ENCODE measurements around the gene ISY1.

ISY1 gene

DNA sequence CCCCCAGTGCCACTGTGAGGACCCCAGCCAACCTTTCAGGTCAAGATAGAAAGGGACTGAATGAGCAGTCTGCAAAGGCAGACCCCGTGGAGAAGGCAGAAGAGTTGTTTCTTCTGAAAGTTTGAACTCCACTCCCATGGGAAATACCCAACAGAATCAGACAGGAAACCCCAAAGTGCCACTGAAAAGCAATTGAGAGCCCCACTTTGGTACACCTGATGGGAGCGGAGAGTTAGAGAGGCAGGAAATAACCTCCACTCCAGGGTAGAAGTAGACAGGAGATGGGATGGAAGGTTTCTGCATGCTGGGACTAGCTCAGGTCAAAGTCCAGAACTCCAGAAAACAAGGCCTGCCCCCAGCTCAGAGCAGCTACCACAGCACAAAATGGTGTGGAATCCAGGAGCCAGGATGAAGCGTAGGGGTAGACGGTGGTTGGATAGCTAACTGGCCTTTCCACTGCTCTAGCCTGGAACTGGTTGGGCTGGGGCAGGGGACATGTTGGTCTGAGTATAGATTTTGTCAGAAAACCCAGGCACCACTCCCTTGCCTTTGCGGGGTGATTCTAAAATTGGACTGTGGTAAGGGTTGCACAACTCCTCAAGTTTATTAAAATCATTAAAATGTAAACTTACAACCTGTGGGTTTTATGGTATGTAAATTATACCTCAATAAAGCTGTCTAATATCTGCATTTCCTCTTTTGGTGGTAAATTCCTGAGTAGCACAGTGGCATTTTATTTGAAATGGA lies 37.4 kb downstream of the ISY1 start:
- peak; percentile 14 for DNase-seq (ENCODE audit: low read depth, low spot score)
- ChIA-PET POLR2A (interaction anchor here (1.3 kb wide), 1 partner anchor 126 kb away, joined by 3 read pairs; the partner anchor contains the start of gene COPG1), CTCF (interaction anchor here (1.1 to 8.1 kb wide), 4 partner anchors 13 to 153 kb away, joined by 3 to 55 read pairs (median 52); no protein-coding TSS in a partner anchor)
- H3K4me3 ChIP-seq (ENCODE audit: low read depth, low read length): no peak overlapping the region
- TF ChIP-seq, protein P1, sequence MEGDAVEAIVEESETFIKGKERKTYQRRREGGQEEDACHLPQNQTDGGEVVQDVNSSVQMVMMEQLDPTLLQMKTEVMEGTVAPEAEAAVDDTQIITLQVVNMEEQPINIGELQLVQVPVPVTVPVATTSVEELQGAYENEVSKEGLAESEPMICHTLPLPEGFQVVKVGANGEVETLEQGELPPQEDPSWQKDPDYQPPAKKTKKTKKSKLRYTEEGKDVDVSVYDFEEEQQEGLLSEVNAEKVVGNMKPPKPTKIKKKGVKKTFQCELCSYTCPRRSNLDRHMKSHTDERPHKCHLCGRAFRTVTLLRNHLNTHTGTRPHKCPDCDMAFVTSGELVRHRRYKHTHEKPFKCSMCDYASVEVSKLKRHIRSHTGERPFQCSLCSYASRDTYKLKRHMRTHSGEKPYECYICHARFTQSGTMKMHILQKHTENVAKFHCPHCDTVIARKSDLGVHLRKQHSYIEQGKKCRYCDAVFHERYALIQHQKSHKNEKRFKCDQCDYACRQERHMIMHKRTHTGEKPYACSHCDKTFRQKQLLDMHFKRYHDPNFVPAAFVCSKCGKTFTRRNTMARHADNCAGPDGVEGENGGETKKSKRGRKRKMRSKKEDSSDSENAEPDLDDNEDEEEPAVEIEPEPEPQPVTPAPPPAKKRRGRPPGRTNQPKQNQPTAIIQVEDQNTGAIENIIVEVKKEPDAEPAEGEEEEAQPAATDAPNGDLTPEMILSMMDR (IDR thresholded peaks at IDR 0.05; ENCODE audit: insufficient read depth, low read length, missing control alignments): no peak

DNA sequence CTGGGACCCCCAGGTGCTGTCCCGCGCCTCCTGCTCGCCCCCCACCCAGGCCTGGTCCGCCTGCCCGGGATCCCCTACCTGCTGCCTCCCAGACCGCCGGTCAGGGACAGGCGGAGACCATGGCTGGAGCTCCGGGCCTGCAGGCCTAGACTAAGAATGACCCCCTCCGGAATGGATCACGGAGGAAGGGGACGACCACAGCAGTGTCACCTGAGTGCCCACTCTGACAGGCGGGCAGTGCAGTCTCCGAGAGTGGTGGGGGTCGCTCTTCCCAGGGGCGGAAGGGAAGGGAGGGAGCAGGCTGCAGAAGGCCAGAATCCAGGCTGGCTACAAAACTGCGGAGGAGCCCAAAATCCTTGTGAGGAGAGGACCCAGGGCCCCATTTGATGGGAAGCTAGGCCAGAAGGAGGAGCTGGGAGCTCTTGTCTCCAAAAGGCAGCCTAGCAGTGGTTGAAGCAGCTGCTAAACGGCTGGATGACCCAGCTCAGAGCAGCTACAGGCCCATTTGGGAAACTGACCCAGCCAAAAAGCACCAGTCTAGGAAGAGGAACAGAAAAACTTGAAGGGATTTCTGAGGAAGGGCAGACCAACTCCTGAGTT lies 38.4 kb downstream of the ISY1 start:
- no peak for DNase-seq (ENCODE audit: low read depth, low spot score)
- ChIA-PET CTCF (interaction anchor here (1.1 to 8.1 kb wide), 7 partner anchors 14 to 152 kb away, joined by 3 to 55 read pairs (median 4); no protein-coding TSS in a partner anchor), POLR2A (interaction anchor here (0.5 to 1.4 kb wide), 5 partner anchors 61 to 127 kb away, joined by 3 to 4 read pairs (median 3); partner anchors contain the start of genes CNBP and COPG1)
- no peak overlapping the region; the same call in 1 of the 2 replicates for H3K4me3 ChIP-seq (ENCODE audit: low read depth, low read length)
- TF ChIP-seq, protein P1 (IDR thresholded peaks at IDR 0.05; ENCODE audit: insufficient read depth, low read length, missing control alignments): no peak

DNA sequence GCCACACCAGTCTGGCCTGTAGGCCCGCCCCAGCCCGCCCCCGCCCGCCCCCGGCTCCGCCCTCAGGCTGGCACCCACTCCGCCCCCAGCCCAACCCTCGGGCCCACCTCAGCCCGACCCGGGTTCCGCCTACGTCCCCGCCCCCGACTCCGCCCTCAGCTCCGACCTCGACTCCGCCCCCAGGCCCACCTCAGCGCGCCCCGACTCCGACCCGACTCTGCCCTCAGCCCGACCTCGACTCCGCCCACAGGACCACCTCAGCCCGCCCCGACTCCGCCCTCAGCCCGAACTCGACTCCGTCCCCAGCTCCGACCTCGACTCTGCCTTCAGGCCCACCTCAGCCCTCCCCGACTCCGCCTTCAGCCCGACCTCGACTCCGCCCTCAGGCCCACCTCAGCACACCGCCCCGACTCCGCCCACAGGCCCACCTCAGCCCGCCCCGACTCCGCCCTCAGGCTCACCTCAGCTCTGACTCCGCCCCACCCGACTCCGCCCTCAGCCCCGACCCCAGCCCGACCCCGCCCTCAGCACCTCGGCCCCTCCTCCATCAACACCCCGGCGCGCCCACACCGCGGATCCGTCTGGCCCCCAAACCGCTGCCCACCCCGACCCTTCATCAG lies 39.0 kb downstream of the ISY1 start, which contains the start of gene RAB43:
TSS of gene RAB43 (minus strand) at position 13 of the 620 bp plus-strand sequence. CDS start 315 bp downstream, outside the sequence.
- CTCF ChIA-PET: interaction anchor here (1.2 to 8.1 kb wide), 6 partner anchors 18 to 151 kb away, joined by 3 to 55 read pairs (median 28); no protein-coding TSS in a partner anchor
- DNase-seq (ENCODE audit: low read depth, low spot score): no peak

DNA sequence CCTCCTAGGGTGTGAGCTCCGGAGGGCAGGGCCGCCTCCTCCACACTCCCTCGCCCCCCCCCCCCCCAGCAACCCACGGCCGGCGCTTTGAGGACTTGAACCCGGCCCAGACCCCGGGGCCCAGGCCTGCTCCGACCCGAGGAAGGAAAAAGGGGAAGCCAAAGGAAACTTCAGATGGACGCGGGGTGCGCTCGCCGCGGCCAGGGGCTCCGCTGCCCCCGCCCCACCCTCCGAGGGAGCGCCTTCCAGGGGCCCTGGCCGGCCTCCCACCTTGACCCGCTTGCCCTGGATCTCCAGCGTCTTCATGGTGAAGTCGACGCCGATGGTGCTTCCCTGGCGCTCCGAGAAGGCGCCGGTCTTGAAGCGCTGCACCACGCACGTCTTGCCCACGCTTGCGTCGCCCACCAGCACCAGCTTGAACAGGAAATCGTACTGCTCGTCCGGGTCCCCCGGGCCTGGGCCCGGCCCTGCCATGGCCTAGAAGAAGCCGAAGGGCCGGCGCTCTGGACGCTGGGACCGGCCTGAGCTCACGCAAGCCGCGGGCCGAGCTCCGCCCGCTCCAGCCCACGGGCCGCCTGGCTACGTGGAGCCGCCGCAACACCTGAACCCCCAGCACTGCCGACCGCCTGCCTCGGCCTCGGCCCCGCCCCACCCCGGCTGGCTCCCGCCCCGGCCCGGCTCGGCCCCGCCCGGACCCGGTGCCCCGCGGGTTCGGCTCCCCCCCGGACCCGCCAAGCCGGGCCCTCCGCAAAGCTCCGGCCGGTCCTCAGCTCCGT lies 39.7 kb downstream of the ISY1 start:
- H3K4me3 ChIP-seq (ENCODE audit: low read depth, low read length): peak overlapping the region; percentile 85
- TF ChIP-seq, protein P1 (IDR thresholded peaks at IDR 0.05; ENCODE audit: insufficient read depth, low read length, missing control alignments): no peak
- POLR2A ChIA-PET: interaction anchor here (0.6 to 1.4 kb wide), 6 partner anchors 9 to 128 kb away, joined by 3 to 4 read pairs (median 3); partner anchors contain the start of genes CNBP and COPG1
- DNase-seq (ENCODE audit: low read depth, low spot score): no peak
- CTCF ChIA-PET: interaction anchor here (0.8 to 8.1 kb wide), 10 partner anchors 13 to 151 kb away, joined by 3 to 55 read pairs (median 3); no protein-coding TSS in a partner anchor

More for the DNA sequence above, 39.0 kb downstream of the ISY1 start, which contains the start of gene RAB43:
- H3K4me3 ChIP-seq (ENCODE audit: low read depth, low read length): peak within 1 kb of the TSS; percentile 85
- TF ChIP-seq, protein P1 (IDR thresholded peaks at IDR 0.05; ENCODE audit: insufficient read depth, low read length, missing control alignments): no peak
- POLR2A ChIA-PET: interaction anchor here (0.5 to 1.4 kb wide), 5 partner anchors 36 to 128 kb away, joined by 3 to 4 read pairs (median 3); partner anchors contain the start of genes CNBP and COPG1

DNA sequence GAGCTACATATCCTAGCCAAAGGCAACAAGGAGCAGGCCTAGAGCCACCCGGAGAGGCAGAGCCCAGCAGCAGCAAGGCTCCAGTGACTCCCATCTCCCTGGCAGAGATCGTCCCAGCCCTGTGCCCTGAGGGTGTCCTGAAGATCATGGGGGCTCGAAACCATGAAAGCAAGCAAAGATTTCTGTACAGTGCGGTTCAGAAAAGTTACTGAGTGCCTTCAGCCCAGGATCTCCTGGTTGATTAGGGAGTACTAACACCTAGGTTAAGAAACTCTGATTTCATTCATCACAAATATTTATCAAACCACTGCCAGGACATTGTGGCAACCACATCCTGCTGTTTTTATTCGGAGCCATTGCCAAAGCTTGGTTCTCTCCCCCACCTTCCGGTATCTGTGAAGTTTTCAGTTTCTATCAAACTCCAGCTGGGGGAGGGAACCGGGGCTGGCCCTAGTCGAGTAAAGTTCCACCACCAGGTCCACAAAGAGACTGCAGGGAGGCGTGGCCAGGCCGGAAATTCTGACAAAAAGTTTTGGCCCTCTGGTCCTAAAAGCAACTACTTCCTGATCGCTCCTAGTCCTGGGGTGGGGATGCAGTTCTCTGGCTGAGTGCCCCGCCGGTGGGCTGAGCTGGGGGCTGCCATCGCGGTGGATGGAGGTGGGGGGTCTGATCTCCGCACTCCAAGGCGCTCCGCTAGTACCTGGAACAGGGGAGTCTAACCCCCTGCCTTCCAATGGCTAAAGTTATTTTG lies 40.4 kb downstream of the ISY1 start:
- DNase-seq (ENCODE audit: low read depth, low spot score): peak; percentile 50
- H3K4me3 ChIP-seq (ENCODE audit: low read depth, low read length): peak overlapping the region; percentile 85
- ChIA-PET CTCF (interaction anchor here (0.8 to 8.1 kb wide), 8 partner anchors 12 to 150 kb away, joined by 3 to 55 read pairs (median 3); no protein-coding TSS in a partner anchor), POLR2A (interaction anchor here (0.6 to 1.0 kb wide), 4 partner anchors 8 to 76 kb away, joined by 3 read pairs; no protein-coding TSS in a partner anchor)
- TF ChIP-seq, protein P1 (IDR thresholded peaks at IDR 0.05; ENCODE audit: insufficient read depth, low read length, missing control alignments): peak; percentile 39
